HepG2 (cell line): ENCODE measurements around the gene PCGF2. TPM values are rescaled to one million over a fixed set of nuclear protein-coding genes. Genes with fewer than 3 reads are reported as not detected.

Experiments used
- ATAC-seq: fragments of 200-7000 bp; cut with Tn5 transposase; 3 replicates; pipeline ENCODE4 v1.9.1; 2020; ENCODE audit warnings: mild to moderate bottlenecking, moderate library complexity
- BruUV-seq: library from RNA; stranded (reverse); fragments of 400-500 nt; replicated peaks from 2 replicates; lab custom pipeline; 2021; lab: Mats Ljungman, UMichigan
- CTCF ChIA-PET: fragments of 300-600 bp; formaldehyde crosslinking; extraction: SDS; loops from one replicate; lab custom pipeline; 2021; ENCODE audit warnings: low total read pairs, inconsistent platforms, low intra/inter-chr PET ratio; lab: Yijun Ruan, JAX
- POLR2A ChIA-PET: fragments of 350-600 bp; sonication (Branson Sonifier 250); formaldehyde crosslinking; loops from one replicate; lab custom pipeline; 2020; ENCODE audit warnings: antibody characterized with exemption, inconsistent platforms; lab: Yijun Ruan, JAX
- DNase-seq: peaks from one replicate; pipeline ENCODE4 v3.0.0-alpha.2; 2015; ENCODE audit warnings: low spot score
- FAIRE-seq: peaks from 3 replicates; lab custom pipeline; 2011; peaks lifted over from hg19 to GRCh38; lab: Jason Lieb, UNC
- H2AFZ ChIP-seq: one replicate; pipeline ENCODE4 v1.6.1; 2011; ENCODE audit warnings: low read length, inconsistent platforms
- H3K27ac ChIP-seq: fragments of 300-600 bp; 3 replicates; pipeline ENCODE4 v1.8.0; 2011; ENCODE audit warnings: mixed run types, mild to moderate bottlenecking, mixed read lengths, low read length, inconsistent platforms; ENCODE audit not compliant: insufficient read depth; ENCODE audit errors: extremely low read length
- H3K27me3 ChIP-seq, 2 experiments: fragments of 200-600 bp in 1 of 2; 2 replicates in 1 of 2; 3 replicates in 1 of 2; pipeline versions ENCODE4 v1.6.0 to v1.8.0; 2011; ENCODE audit warnings: low read length in 2 of 2, mild to moderate bottlenecking in 2 of 2, moderate library complexity in 2 of 2, inconsistent platforms in 1 of 2; ENCODE audit not compliant: insufficient read depth in 2 of 2, control insufficient read depth in 1 of 2
- H3K36me3 ChIP-seq, 2 experiments: fragments of 200-600 bp in 1 of 2; replicated peaks in 1 of 2; 2 replicates in 1 of 2; 3 replicates in 1 of 2; pipeline versions ENCODE4 v1.5.1 to v1.8.0; 2011; ENCODE audit warnings: low read length in 2 of 2, inconsistent platforms in 1 of 2; ENCODE audit not compliant: insufficient read depth in 2 of 2, control insufficient read depth in 1 of 2
- H3K4me1 ChIP-seq: 2 replicates; pipeline ENCODE4 v1.5.1; 2012; ENCODE audit warnings: low read length, inconsistent platforms; ENCODE audit not compliant: insufficient read depth
- H3K4me2 ChIP-seq: 2 replicates; pipeline ENCODE4 v1.6.0; 2011; ENCODE audit warnings: low read depth, low read length, inconsistent platforms
- H3K4me3 ChIP-seq, 3 experiments: fragments of 200-600 bp in 1 of 3; sonication (generic), shearing (Covaris generic) in 1 of 3; replicated peaks in 1 of 3; 2 replicates each; pipeline ENCODE4 v1.5.1; 2011 to 2016; ENCODE audit warnings: low read length in 3 of 3, inconsistent platforms in 2 of 3, low read depth in 2 of 3, mild to moderate bottlenecking in 2 of 3, control low read depth in 1 of 3, mixed read lengths in 1 of 3; ENCODE audit not compliant: insufficient read depth in 1 of 3
- H3K79me2 ChIP-seq: one replicate; pipeline ENCODE4 v1.6.1; 2011; ENCODE audit warnings: low read length, inconsistent platforms; ENCODE audit not compliant: insufficient read depth
- H3K9ac ChIP-seq: 2 replicates; pipeline ENCODE4 v1.6.0; 2011; ENCODE audit warnings: mild to moderate bottlenecking, low read depth, low read length, inconsistent platforms; ENCODE audit not compliant: insufficient read depth
- H3K9me3 ChIP-seq: 2 replicates; pipeline ENCODE4 v1.5.1; 2012; ENCODE audit warnings: mild to moderate bottlenecking, low read length
- H4K20me1 ChIP-seq: 2 replicates; pipeline ENCODE4 v1.6.0; 2011; ENCODE audit warnings: inconsistent platforms, mild to moderate bottlenecking, low read length, moderate library complexity; ENCODE audit not compliant: insufficient read depth
- ETV5 ChIP-seq: IDR thresholded peaks from 2 replicates; pipeline ENCODE4 v1.6.1; 2018; ENCODE audit warnings: missing biosample characterization, missing genetic modification reagents, inconsistent platforms, borderline replicate concordance
- JARID2 ChIP-seq: sonication (generic); formaldehyde crosslinking; IDR thresholded peaks from 2 replicates; pipeline ENCODE4 v1.8.1; 2023; ENCODE audit warnings: missing genetic modification reagents, inconsistent platforms; ENCODE audit not compliant: insufficient replicate concordance
- MAX ChIP-seq: IDR thresholded peaks from 2 replicates; pipeline ENCODE4 v1.6.1; 2012; ENCODE audit warnings: inconsistent platforms
- PBX2 ChIP-seq: IDR thresholded peaks from 2 replicates; pipeline ENCODE4 v1.6.1; 2016; ENCODE audit warnings: control low read depth
- SOX5 ChIP-seq: IDR thresholded peaks from 2 replicates; pipeline ENCODE4 v1.6.1; 2016; ENCODE audit warnings: borderline replicate concordance
- ZBTB20 ChIP-seq: sonication (generic); formaldehyde crosslinking; IDR thresholded peaks from 2 replicates; pipeline ENCODE4 v1.8.1; 2023; ENCODE audit warnings: missing genetic modification reagents, low read depth, mild to moderate bottlenecking, borderline replicate concordance
- ZNF205 ChIP-seq: IDR thresholded peaks from 2 replicates; pipeline ENCODE4 v1.6.1; 2018; ENCODE audit warnings: missing biosample characterization, missing genetic modification reagents
- ZNF770 ChIP-seq: sonication (generic); formaldehyde crosslinking; IDR thresholded peaks from 2 replicates; pipeline ENCODE4 v1.5.0; 2020; ENCODE audit warnings: mild to moderate bottlenecking, missing genetic modification reagents
- WGBS: methylation state at CpG from one replicate; pipeline ENCODE4 v1.1.6; 2017; ENCODE audit warnings: low lambda C conversion rate; 5-methylcytosine and 5-hydroxymethylcytosine counted together
- in situ Hi-C: cut with HindIII; loops from 2 replicates; pipeline ENCODE4 v1.10.0; 2017; ENCODE audit warnings: low pct_unique_long_range_greater_than_20kb; ENCODE audit not compliant: extremely low pct_ligation_motif_present
- intact Hi-C: fragments of 100-400 bp; cut with micrococcal nuclease; formaldehyde crosslinking; loops from one replicate; pipeline ENCODE4 v1.10.0; 2022; ENCODE audit not compliant: unreplicated experiment
- polyA plus RNA-seq, 8 experiments: library from polyadenylated mRNA; depleted of rRNA in 3 of 8; stranded (reverse) in 7 of 8; unstranded in 1 of 8; fragments of >200 nt; fragmentation: Illumina TruSeq in 4 of 8; extraction: Trizol in 4 of 8; gene quantifications; 2 replicates each; pipeline versions ENCODE4 v1.2.1 to v1.2.3, GENCODE V29; 2011 to 2016; ENCODE audit warnings: low read depth in 4 of 8, missing spikeins in 1 of 8, mixed read lengths in 1 of 8; ENCODE audit not compliant: insufficient read depth in 1 of 8
- total RNA-seq, 5 experiments: library from RNA; depleted of rRNA; stranded (reverse); fragments of >200 nt; fragmentation: Illumina TruSeq; extraction: Trizol; gene quantifications; 2 replicates each; pipeline ENCODE4 v1.2.3, GENCODE V29; 2016; ENCODE audit warnings: low read depth in 1 of 5

Gene PCGF2
- total and polyA plus RNA-seq, 2 of the 13 experiments (the other 11 are each of a cell fraction or from before 2014, with no cell fraction given) = 11.6 to 29.4 TPM

GRCh38 chr17:38797828-38798227, 49.7 kb upstream of the PCGF2 start:
- WGBS = 82% methylated on average over 6 of the region's 6 CpGs
- no peak for ATAC-seq

More at GRCh38 chr17:38797828-38798227, 49.7 kb upstream of the PCGF2 start:
- no peak for DNase-seq
- H3K27me3 ChIP-seq = no peaks in the 10 kb centered on the region
- no peak for TF ChIP-seq MAX
- TF ChIP-seq ZNF770 = no peak
- TF ChIP-seq ETV5 (CRISPR knock-in tag) = no peak
- no peak for TF ChIP-seq ZNF205 (CRISPR knock-in tag)
- TF ChIP-seq JARID2 (CRISPR knock-in tag) = no peak
- no peak for TF ChIP-seq ZBTB20
- TF ChIP-seq PBX2 (CRISPR knock-in tag) = no peak
- TF ChIP-seq SOX5 = no peak
- TF ChIP-seq, all 625 proteins: peak for 0
- Histone ChIP-seq H3K9ac (peak overlapping the region; percentile 99; the same call in 1 of the 2 replicates), H3K36me3 (peaks cover 9 to 25% of the 10 kb centered on the region in 2 experiments), H3K4me1 (peaks cover 39% of the 10 kb centered on the region), H3K27ac (peak overlapping the region; percentile 87), H2AFZ (no peak overlapping the region), H3K4me2 (peak overlapping the region; percentile 86), H4K20me1 (peaks cover 22% of the 10 kb centered on the region; the same call in 1 of the 2 replicates), H3K4me3 (peak overlapping the region; percentile 73 to 98 (median 90)), H3K79me2 (peaks cover 55% of the 10 kb centered on the region), H3K9me3 (no peaks in the 10 kb centered on the region)
- intact Hi-C loops (no loop called here), in situ Hi-C loops (no loop called here)
- CTCF ChIA-PET = no interaction called here
- FAIRE-seq = no peak
- POLR2A ChIA-PET = interaction anchor here (1.1 to 2.3 kb wide), 7 partner anchors 9 to 122 kb away, joined by 3 to 8 read pairs (median 4); partner anchors contain the start of gene CWC25
- no TSS peak for BruUV-seq
